ELR (cell line): ENCODE measurements around the gene RIC3.

Source experiments
- DNase-seq: peaks from one replicate; pipeline ENCODE4 v3.0.0-alpha.2; 2015; ENCODE audit warnings: low read depth

The RIC3 gene

DNA sequence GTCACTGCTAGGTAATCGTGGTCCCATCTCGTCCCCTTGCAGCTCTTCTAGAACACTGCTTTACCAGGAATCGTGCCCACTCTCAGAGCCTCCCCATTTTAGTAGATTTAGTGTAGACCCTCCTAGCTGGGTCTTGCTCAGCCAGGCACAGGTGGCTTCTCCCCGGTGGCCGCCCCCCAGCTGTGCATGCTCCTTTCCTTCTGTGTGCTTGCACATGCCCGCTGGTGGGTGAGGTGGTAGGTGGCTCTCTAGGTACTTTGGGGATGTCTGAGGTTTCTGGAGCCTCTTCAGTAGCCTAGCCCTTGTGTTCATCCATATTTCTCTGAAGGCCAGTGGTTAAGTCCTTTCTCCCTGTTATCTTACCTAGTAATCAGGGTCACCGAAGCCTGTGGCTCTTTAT, 82.3 kb downstream of the RIC3 start:
- DNase-seq: no peak

DNA sequence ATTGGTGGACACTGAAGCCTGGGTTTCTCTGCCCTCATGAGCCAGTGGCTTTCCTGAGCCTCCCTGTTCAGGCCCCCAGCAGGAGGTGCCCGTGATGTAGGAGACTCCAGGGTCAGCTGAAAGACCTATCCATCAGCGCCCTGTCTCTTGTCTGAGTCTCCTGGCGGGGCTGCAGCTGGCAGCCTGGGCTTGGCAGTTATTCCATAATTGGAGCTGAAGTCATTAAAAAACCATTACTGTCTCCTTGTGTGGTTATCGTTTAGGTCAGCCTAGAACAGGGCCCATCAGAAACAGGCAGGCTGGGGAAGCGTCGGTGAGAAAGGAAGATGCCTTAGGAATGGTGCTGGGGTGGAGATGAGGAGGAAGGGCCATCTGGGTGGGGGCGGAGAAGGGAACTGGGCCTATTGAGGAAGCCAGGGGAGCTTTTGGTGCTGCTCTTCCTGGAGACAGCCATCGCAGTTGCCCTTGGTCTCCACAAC, 82.8 kb downstream of the RIC3 start:
- DNase-seq: no peak

DNA sequence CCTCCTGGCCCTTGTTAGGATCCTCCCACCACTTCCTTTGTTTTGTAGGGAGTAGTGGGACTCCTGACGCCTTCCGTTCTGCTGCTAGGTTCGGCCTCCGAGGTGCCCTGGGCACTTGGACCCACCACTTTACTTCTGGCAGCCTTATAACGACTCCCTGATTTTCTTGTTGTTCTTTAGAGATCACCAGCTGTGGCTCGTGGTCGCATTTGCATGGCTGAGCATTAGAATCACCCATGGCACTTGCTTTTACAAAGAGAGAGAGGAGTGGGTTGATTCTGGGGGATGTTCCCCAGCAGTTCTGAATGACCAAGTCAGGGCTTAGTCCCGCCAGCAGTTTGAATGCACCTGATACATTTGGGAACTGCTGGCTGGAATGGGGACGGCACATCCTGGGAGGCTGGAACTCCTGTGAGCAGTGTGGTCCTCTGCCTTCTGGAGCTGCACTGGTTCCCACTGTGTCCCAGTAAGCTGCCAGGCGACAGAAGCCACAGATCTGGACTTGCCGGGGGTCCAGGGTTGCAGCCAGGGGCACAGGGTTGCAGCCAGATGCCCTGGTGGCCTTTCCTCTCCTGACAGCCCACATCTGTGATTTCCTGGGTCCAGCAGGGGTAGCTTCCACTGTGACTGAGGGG, 83.7 kb downstream of the RIC3 start:
- DNase-seq: no peak

DNA sequence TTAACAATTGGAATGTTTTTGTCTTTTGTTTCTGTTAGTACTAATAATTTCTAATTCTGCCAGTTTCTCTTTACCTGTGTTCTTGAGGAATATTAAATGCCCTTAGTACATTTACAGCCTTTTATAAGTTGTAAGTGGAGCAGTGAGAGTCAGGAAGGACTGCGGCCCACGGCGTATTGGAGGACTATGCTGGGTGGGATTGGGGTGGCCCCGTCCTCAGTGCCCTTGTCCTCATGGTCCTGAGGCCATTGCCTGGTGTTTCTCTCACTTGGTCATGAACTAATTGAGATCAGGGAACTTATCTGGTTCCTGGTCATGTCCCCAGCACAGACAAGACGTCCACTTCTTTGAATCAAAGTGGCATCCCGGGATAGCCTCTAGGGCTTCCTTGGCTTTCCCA, 84.5 kb downstream of the RIC3 start:
- no peak for DNase-seq

DNA sequence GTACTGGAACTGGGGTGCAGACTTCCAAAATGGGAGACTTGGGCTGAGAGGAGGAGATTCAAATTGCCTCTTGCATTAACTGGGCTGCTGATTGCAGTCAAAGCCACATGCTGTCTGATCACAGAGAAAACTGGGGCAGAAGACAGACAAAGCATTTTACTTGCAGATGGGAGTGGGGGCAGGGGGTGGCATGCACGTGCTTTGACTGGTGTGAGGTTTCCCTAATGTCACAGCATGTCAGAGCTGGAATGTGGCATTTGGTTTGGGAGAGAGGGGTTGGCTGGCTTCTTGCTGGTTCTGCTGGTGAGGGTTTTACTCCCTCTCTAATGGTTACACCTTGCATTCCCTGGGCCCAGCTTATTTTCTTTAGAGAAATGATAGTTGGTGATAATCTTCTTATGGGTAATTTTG, 84.9 kb downstream of the RIC3 start:
- no peak for DNase-seq

DNA sequence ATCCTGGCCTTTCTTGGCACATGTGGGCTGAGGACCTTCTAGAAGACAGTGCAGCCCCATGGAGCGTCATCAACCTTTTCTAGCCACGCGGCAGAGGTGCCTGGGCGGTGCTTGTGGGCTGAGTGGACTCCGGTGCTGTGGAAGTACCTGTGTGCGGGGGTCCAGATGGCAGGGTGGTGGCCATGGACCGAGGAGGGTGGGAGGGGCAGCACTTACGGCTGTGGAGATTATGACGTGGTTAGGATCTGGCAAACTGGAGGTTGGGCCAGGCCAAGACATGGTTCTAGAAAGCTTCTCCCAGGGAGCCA, 85.8 kb downstream of the RIC3 start:
- DNase-seq: no peak

DNA sequence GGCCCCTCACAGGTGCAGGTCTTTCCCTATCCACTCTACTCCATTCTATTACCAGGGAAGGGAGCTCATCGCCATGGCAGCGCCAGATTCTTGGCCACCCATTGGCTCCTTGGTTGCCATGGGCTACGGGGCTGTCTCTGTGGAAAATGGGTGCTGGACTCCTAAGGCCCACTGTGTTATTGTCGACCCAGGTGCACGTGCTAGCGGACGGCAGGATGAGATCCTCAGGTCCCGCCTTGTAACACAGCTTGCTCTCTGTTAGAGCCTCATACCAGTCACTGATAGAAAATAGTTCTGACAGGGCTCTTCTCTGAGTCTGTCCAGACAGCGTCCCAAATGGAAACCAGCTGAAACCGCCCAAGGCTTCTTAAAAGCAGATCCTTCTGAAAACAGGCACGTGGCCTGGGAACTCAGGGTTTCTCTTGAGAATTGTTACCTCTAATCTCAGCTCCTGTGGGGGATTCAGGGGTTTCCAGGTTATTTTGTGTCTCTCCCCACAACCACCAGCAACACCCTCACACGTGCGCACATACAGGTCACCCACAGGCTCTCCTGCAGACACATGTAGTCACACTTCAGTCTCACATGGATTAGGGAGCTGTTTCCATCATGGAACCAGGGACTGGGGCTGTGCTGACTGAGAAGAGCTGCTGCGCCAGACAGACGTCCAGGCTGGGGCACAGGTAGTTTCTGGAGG, 86.3 kb downstream of the RIC3 start:
- no peak for DNase-seq

DNA sequence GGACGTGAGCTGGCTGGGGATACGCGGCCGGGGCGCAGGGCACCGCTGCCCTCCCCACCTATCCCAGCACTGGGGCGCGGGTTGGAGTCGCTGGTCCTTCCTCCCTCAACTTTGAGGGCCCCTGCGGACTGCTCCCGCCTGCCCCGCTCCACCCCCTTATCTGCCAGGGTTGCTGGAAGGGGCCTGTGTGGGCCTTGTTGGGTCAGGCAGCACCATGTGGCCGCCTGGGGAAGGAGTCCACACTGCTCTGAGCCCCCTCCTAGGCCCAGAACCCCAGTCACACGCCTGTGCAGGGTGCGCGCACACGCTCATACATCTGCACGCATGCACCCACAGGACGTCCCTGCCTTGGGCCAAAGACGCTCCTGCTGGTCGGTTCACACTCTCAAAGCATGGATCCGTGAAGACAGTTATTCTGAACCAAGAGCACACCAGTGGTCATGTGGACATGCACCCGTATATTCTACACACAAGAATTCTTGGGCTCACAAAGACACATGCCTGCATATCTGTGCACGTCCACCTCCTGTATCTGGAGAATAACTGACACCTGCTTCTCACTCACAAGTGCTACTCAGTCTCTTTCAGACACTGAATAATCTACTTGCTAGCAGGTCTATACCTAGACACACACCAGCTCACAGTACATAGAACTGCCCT, 87.1 kb downstream of the RIC3 start:
- DNase-seq: peak; percentile 10

DNA sequence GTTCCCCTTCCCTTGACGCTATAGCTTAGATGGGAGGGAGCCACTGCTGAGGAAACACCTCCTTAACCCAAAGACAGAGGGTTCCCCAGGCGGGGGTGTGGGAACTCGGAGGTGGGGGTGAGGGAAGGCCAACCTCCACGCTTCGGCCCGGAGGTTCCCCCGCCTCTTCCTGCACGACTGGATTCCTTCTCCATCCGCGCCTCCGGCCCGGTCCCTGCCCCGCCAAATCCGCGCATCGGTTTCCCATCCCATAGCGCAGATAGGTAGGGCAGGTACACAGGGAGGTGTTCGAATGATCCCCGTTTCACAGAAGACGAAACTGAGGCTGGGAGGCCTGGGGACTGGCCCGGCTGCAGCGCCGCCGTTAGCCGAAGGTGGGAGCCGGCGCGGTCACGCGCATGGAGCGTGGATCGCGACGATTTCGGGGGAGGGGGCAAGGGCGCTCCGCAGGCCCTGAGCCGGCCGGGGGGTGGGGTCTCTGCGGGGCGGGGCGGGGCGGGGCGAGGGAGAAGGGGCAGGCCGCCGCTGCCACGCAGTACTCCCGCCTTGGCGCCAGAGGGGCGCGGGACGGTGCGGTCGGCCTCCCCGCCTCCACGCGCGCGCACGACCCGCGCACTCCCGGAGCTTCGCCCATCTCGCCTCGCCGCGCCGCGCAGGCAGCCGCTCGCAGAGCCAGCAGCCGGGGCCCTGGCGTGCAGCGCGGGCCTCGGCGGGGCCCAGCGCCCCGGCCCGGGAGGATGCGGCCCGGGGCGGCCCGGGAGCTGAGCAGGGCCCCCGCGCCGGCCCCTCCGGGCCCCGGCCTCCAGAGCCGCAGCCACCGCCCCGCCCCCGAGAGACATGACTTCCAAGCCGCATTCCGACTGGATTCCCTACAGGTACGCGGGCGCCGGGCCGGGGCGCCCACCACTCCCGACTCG, 87.9 kb downstream of the RIC3 start, which contains the start of gene TUB:
Gene TUB, plus strand, starts transcription at position 538 of the 917 bp plus-strand sequence. Its CDS starts 300 bp downstream, at position 838.
- peak; percentile 33 for DNase-seq

DNA sequence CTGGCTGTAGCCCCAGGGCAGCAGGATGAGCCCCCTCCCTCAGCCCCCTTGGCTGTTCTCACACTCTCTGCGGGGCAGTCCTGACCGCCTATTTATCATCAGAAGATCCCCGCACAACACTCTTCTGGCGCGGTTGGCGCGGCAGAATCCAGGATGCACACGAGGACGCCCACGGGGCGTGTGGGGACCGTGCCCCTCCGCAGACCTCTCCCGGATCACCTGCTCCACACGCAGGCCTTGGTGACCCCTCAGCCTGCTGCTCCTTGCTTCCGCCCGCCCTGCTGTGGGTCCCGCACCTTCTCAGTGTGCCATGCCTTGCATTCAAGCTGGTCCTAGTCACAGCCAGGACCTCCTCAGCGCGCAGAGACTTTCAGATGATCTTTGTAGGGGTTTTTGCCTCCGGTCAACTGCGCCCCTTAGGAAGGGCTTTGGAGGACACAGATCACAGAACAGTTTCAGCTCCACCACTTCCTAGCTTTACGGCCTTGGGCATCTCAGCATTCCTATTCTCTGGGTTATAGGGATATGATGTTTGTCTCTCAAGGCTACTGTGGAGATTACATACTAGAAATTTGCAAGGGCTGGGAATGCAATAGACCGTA, 88.7 kb downstream of the RIC3 start:
- DNase-seq: no peak

DNA sequence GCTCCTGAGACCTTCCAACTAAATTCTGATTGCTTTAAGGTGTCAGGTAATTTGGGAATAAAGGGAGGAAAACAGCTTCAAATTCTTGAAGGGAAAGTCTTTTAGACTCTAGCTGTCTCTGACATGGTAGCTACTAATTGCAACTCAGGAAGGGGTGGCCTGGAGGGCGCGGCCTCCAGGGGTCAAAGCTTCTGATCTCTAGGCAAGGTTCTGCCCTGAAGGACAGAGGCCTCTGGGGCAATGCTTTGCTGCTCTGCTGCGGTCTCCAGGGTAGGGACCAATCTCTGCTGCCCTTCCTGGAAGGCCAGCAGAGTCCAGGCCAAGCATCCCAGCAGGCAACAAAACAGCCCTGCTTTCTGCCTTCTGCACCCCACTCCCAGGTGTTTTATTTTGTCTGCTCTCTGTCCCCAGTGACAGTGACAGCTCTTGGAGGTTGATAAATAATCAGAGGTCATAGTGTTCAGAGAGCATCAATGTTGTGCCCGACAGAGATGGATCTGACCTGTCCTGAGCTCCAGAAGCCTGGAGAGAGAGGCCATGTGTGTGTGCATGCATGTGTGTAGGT, 89.6 kb downstream of the RIC3 start:
- no peak for DNase-seq

DNA sequence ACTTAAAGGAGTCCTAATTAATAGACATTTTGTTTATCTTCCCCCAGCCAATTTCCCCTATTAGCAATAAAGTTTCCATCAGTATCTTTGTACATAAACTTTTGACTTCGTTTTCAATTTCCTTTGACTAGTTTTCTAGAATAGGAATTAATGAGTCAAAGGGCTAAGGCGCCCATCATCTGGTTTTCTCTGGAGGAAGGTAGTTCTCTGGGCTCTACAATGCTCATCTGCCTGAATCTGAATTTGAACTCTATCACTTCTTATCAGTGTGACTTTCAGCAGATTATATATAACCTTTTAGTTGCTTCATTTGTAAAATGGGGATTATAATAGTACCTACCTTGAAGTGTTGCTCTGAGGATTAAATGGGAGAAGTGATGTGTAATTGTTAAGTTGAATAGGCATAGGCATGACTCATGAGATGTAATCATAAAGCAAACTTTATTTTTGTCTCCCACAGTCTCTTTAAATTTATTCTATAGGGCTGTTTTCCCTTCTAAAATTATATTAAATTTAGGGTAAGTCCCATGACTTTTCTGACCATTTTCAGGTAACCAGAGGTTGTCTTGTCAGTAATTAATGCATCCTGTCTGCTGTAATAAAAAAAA, 93.6 kb downstream of the RIC3 start:
- DNase-seq: peak; percentile 16

DNA sequence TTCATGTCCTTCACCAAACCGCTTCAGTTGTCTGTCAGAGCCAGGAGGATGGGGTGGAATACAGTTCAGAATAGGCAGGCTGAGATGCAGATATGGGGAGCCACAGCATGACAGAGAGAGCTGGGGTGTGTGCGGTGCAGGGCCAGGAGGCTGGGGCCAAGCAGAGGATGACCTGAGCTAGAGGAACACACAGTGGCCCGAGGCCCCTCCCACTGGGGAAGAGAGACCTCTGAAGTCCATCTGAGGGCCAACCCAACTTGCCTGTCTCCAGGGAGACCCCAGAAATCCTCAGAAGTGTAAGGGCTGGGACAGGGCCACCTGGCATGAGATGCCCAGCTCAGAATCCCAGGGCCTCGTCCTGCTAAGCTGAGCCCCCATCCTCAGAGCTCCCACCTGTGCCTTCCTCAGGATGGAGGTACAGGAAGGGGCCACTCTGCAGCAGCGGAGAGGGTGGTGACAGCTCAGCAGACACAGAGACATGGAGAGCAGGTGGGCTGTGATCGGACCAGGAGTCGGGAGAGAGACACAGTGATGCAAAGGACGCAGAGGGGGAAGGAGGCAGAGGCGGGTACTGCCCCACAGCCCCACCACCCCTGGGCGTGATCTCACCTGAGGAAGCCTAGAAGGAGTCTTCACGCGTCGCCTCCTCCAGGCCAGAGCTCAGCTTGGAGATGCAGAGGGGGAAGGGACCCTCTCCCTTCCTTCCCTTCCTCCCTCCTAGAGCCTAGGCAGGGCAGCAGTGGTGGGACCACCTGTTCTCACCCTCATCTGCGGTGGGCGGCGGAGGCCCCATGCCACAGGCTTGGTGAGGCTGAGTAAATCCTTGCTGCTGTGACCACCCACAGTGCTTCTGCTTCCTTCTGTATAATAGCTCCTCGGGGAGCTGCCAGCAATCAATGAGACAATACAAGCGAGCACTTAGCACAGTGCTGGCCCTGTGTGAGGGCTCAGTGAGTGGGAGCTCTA, 96.9 kb downstream of the RIC3 start:
- no peak for DNase-seq

DNA sequence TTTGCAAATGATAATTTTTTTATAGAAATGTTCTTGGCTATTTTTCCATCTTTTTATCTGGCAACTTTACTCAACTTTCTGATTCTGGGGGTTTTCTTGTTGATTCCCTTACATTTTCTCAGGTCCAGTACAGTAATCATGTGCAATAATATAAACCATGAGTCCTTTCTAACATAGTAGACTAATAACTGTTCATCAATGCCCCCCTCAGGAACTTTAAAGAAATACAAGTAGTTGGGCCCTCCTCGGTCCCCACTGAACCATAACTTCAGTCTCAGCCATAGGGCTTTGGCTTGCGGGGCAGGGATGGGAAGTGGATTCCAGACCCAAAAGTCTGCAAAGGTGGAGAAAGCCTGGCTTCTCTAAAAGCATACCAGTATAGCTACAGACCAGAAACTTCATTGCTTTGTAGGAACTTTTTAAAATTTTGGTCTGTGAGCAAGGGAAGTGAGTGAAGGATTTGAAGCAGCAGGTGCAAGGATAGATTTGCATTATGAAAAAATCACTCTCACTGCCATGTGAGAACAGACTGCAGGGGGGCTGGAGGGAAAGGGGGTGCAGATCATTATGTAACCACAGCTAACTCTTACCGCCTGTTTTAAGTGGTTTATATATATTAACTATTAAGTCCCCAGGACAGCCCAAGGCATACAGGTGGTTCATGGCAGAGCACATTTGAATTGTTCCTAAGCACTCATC, 98.3 kb downstream of the RIC3 start:
- DNase-seq: peak; percentile 64

DNA sequence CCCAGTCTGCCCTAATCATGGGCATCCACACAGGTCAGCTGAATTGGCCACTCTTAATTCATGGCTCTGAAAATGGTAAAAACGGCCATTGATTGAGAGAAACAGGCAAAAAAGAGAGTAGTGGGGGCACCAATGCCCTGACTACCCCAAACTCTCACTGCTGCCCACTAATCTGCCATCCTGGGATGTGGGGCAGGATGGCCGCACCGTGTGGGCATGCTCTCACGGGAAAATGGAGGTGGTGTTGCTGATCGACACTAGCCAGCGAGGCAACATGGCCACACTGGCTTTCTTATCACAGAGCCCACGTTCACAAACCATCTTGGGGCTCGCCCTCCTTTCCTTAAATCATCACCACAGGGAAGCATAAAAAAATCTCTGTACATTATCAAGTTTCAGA, 99.1 kb downstream of the RIC3 start:
- DNase-seq: no peak

DNA sequence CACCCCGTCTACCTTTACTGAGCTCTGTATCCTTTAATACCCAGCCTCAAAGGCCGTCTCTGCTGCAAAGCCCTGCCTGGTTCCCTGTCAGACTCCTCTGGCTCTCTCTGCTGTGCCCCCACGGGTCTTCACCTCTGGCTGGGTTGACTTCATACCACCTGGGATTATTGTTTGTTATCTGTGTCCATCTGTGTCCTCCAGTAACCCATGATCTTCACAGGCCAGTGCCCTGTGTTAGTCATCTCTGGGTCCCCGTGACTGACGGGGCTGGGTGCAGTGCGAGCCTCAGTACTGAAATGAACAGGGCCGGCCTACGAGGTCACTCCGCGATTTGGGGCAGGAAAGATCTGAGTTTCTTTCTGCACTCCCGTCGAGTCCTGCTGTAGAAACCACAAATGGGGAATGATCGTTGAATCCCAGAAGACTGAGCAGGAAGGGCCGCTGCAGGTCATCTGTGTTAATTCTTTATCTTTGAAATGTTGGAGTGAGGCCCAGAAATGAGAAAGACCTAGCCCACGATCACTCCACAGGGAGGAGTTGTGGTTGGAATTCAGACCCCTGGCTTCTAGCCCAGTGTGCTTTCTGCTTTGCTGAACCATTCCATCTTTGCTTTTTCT, 100.1 kb downstream of the RIC3 start:
- peak; percentile 47 for DNase-seq

DNA sequence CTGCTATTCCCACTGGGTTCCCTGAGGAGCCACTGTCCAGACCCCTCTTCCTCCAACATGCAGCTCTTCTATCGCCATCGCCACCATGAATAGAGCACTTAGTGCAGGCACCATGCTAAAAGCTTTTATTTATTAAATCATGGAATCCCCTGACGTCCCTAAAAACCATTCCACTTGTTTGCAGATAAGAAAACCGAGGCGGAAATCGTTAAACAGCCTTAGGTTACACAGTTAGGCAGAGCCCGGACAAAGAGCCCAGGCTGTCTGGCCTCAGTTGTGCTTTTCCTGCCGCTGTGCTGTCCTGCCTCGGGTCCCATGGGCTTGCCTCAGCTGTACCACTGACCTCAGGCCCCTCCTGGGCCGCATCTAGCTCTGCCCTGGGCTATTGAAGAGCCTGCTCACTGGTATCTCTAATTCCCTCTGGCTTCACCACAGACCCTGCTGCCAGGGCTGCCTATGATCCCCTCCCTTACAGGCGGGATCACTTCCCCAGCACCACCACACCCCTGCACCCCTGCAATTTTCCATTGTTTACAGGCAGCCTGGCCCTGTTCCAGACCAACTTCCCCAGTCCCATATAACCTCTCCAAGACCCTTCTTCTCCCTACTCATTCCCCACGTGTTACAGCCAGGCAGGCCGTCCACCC, 100.8 kb downstream of the RIC3 start:
- no peak for DNase-seq

DNA sequence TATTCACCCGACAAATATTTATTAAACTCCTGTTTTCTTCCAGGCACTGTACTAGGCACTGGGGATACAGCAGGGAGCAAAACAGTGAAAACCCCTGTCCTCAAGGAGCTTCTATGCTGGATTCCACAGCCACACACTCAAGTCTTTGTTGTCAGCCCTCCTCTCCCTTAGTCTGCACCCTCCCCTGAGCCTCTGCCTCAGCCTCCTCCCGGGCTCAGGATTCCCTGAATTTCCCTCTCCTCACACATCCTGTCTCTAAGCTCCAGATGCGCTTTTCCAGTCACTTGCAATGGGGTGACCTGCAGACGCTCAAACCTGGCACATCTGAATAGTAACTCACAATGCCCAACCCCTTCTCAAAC, 101.3 kb downstream of the RIC3 start:
- no peak for DNase-seq
